HEK293T (cell line): ENCODE results near the gene STK39.

Source experiments
- CTBP1 ChIP-seq: fragments of 450-650 bp; IDR thresholded peaks from 2 replicates; pipeline ENCODE4 v1.6.1; 2016; ENCODE audit warnings: borderline replicate concordance
- ELF4 ChIP-seq: fragments of 450-650 bp; IDR thresholded peaks from 2 replicates; pipeline ENCODE4 v1.6.1; 2017; ENCODE audit warnings: antibody characterized with exemption
- FOXM1 ChIP-seq: fragments of 450-650 bp; IDR thresholded peaks from 2 replicates; pipeline ENCODE4 v1.6.1; 2017; ENCODE audit warnings: mild to moderate bottlenecking, borderline replicate concordance
- NFRKB ChIP-seq: fragments of 450-650 bp; IDR thresholded peaks from 2 replicates; pipeline ENCODE4 v1.6.1; 2016; ENCODE audit warnings: mild to moderate bottlenecking, moderate library complexity
- TF ChIP-seq, protein P1 (sequence below): fragments of 450-650 bp; IDR thresholded peaks from 2 replicates; pipeline ENCODE4 v1.6.1; 2016

DNA sequence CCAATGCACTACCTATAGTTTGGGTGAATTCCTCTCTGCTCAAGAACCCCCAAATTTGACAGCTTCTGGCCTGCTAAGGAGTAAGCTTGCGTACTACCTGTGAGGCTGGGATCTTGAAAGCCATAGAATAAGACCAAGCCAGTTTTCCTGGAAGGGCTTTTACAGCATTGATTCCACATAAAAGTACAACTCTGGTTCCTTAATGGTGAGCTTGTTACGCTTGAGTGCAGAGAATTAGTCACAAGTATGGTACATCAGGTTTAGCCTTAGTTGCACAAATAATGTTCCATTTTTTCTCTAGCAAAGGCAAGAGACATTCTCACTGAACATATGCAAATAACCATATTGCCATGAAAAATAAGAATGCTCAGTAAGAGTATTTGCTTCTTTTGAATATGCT, 39.1 kb upstream of the STK39 start:
- TF ChIP-seq CTBP1 (no peak), FOXM1 (no peak), NFRKB (no peak), ELF4 (no peak)
- TF ChIP-seq, protein P1, sequence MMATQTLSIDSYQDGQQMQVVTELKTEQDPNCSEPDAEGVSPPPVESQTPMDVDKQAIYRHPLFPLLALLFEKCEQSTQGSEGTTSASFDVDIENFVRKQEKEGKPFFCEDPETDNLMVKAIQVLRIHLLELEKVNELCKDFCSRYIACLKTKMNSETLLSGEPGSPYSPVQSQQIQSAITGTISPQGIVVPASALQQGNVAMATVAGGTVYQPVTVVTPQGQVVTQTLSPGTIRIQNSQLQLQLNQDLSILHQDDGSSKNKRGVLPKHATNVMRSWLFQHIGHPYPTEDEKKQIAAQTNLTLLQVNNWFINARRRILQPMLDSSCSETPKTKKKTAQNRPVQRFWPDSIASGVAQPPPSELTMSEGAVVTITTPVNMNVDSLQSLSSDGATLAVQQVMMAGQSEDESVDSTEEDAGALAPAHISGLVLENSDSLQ: no peak
